Femur (tissue), 1 donor: ENCODE measurements around the gene CTBP2.
A peak's percentile ranks its signal among the peaks of the same experiment; 100 is the strongest.

Experiments
- DNase-seq: peaks from one replicate; pipeline ENCODE4 v3.0.0-alpha.2; 2017

The CTBP2 gene

GRCh38 chr10:125141860-125142484 is 18.4 kb downstream of the CTBP2 start:
- no peak for DNase-seq

DNA sequence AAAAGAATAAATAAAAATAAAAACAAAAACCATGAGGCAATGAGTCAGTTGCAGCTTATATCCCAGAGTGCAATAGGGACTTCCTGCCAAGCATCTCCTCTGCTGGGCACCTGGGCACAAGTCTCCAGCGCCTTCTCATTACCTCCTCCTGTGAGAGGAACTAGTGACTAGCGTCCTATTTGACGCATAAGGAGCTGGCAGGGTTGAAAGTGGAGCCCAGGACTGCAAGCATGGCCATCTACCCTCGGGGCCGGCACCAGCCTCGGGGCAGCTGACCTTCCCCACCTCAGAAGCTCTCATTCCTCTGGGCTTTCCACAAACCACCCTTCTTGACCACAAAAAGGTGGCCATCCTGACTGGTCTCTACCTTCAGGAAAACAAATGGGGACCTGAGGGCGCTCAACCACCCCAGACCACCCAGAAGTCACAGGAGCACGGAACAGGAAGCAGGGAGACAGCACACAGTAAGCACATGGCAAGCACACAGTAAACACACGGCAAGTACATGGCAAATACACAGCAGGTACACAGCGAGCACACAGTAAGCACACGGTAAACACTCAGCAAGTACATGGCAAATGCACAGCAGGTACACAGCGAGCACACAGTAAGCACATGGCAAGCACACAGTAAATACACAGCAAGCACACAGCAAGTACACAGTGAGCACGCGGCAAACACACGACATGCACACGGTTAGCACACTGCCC is 19.1 kb downstream of the CTBP2 start:
- no peak for DNase-seq

GRCh38 chr10:125140151-125140550 is 20.2 kb downstream of the CTBP2 start:
- DNase-seq = no peak

DNA sequence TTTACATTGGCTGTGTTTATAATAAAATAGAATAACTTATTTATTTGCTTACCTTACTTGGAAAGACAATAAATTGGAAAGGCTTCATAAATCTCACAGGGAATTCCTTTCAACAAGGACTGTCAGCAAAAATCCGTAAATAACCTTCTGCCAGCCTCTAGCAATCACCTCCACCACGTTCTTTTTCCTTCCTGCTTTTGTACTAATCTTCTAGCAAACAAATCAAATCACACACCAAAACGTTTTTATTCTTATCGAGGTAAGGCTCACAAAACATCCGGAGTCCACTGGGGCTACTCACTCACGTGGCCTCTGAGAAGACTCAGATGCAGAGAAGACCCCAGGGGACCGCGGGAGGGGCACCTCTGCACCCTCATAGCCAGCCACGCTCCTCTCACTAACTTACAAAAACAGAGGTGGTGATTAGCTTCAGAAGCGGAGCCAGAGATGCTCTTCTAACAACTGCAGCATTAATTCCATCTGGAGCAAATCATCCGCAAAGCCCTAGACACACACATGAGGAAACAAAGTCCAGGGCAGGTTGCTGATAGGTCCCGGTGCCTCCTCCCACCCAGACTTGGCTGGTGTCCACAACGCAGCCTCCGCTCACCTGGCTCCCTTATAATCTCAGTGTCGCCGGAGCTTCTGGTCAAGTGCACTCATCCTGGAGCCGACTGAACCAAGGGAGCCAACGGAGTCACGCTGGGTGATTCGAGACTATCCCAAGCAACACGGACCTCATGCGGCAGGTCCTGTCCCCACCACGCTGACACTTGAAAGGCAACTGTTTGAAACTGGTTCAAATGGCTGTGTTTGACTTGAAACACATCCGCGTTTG is 22.5 kb downstream of the CTBP2 start:
- DNase-seq = no peak

GRCh38 chr10:125136087-125136486 is 24.3 kb downstream of the CTBP2 start:
- no peak for DNase-seq

- DNase-seq = no peak
These were observed 24.7 kb downstream of the CTBP2 start for GRCh38 chr10:125135771-125136035.

DNA sequence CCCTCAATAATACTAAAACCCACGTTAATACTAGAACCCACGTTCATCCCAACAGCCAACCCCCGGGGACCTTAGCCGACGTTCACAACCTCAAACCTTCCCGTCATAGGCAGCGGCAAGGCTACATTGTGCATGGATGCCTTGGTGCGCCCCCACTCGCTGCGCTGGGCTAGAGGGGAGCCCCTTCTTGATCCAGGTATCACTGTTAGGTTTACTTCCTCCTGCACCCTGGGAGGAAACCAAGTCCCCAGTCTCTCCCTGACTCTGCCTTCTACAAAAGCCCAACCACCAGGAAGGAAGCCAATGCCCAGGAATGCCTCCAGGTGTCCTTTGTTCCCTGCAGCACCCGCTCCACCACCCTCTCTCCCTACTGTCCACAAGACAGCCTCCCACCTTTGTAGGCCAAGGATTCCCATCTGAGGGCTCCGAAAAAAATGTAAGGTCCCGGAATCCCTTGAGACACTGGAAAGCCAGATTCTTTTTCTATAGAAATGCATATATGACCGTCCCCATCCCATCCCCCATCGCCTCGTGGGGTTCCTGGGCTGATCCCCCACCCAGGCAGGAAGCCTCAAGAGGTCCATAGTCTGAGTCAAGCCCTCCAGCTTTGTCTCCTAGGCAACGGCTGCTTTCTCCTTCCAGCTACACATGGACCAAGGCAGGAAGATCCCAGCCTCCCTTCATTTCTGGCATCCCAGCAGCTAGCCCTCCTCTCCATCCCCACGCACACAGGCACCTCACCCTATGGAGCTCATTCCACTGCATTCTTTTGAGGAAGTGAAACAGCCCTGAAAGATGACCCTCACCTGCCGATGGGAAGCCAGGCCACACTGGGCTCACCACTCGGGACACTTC is 25.2 kb downstream of the CTBP2 start:
- no peak for DNase-seq

DNA sequence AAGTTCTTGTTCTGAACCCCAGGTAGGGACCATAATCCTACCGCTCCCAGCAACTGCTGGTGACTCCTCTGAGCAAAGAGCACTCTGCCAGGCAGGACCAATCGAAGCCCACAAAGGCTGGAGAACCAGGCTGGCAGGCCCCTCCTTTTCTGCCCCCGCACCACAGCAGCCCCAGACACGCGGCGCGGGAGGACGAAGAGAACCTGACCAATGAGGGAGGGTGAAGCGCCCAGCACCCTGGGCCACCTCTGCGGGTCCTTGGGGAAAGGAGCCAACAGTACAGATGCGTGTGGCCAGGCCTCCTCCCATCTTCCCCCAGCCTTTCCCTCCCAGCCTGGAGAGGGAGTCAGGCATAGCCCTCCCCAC is 25.9 kb downstream of the CTBP2 start:
- no peak for DNase-seq

- DNase-seq = no peak
These were observed 26.5 kb downstream of the CTBP2 start for GRCh38 chr10:125133696-125134482.

GRCh38 chr10:125132344-125132743 is 28.0 kb downstream of the CTBP2 start:
- DNase-seq = peak; percentile 64

- no peak for DNase-seq
These were observed 29.4 kb downstream of the CTBP2 start for GRCh38 chr10:125130916-125131315.

DNA sequence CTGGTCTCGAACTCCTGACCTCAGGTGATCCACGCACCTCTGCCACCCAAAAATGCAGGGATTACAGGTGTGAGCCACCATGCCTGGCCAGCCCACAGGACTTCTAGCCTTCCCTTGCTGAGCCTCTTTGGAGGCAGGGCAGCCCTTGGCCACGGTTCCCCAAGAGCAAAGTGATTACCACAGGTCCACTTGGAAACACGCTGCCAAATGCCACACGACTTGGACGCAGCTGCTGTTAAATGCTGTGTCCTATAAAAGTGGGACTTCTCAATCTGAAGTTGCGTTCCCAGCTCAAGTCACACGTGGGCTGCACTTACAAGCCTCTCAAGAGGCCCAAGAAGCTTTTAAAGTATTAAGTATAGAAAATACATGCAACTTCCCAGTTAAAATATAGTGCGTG is 30.1 kb downstream of the CTBP2 start:
- no peak for DNase-seq

DNA sequence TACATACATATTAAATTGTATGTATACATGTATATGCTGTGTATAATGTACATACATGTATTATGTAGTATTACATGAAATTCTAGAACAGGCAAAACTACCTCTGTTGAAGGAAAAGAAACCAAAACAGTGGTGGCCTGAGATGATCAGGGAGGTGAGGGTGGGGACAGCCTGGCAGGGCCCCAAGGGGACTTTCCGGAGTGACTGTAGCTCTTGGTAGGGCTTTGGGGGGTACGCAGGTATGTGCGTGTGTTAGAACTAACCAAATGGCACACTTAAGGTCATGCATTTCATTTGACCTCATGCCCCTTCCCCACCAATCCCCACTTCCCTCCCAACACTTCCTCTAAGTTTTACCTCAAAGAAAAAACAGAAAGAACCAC is 31.3 kb downstream of the CTBP2 start:
- DNase-seq = no peak

GRCh38 chr10:125128397-125129075 is 31.8 kb downstream of the CTBP2 start:
- no peak for DNase-seq

DNA sequence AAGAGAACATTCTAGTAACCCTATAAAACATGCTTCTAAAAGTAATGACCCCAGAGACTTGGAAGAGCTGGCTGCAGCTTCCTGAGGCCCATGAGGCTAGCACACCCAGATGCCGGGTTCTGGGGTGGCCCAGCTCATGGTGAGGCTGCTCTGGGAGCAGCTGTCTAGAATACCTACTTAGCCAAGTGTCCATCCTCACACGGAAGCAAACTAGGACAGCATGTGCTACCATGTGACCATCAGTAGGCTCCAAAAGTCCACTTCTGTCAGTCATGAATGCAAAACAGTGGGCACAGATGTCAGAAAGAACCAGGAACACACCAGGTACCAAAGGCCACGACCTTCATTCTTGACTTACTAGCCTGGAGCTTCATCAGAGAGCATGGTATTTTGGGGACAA is 32.4 kb downstream of the CTBP2 start:
- DNase-seq = no peak

DNA sequence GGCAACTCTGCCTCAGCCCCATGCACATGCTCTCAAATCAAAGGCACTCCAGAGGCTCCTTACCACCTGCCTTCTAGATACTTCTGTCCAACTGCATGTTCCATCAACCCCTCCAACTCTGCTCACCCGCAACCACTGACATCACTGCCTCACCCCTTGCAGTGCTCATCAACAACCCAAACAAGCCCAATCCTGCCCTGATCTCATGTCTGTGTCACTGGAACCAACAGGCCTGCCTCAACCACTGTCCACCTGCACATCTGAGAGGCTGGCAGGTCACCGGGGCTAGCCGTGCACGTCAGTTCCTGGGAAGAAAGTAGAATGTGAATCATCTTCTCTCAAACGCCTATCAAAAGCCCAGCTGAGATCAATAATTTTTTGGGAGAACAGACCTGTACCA is 33.3 kb downstream of the CTBP2 start:
- DNase-seq = no peak

DNA sequence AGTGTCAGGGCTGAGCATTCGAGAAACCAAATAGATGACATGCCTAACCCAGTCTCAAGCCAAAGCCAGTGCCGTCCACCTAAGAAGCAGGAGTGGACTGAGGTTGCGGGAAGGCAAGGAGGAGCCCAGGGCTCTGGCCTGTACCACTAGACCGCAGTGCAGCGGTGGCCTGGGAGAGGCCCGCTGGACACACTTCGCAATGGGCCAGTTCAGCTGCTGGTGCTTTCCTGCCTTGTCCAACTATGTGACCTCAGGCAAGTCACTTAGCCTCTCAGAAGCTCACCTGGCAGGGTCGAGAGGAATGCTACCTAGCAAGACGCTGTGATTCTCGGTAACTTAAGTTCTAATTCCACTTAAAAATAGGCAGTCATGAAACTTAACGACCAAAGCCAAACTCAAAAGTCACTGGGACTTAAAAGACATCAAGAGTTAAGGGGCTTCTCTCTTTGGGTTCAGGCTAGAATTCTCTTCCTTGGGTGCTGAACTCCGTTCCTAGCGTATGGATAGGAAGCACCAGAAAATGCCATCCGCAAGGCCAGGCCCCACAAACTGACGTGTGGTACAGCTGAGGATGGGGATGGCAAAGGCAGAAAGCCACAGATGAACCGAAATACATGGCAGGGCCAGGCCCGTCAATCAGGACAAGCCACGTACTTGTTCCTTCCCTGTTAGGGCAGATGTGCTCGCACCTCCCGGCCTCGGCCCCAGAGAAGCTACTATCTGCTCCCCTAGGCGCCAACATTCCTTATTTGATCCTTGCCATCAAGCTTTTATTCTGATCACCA is 34.2 kb downstream of the CTBP2 start:
- no peak for DNase-seq

DNA sequence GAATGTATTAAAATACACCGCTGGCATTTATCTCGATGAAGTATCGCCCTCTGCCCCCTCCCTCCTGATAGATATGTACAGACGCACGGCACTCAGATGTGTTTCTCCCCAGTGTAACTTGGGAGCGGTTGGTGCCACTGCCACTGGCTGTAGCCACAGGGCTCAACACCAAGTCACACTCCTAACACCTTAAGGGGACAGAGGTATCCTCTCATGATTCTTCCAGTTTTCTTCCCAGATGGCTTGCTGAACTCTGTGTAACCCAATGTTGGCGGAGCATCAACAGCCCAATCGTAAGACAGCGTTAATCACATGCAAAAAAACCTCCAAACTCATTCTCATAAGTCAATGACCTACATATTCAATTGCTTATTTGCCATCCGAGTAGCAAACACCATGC is 35.5 kb downstream of the CTBP2 start:
- no peak for DNase-seq

GRCh38 chr10:125124115-125124487 is 36.3 kb downstream of the CTBP2 start:
- DNase-seq = no peak

DNA sequence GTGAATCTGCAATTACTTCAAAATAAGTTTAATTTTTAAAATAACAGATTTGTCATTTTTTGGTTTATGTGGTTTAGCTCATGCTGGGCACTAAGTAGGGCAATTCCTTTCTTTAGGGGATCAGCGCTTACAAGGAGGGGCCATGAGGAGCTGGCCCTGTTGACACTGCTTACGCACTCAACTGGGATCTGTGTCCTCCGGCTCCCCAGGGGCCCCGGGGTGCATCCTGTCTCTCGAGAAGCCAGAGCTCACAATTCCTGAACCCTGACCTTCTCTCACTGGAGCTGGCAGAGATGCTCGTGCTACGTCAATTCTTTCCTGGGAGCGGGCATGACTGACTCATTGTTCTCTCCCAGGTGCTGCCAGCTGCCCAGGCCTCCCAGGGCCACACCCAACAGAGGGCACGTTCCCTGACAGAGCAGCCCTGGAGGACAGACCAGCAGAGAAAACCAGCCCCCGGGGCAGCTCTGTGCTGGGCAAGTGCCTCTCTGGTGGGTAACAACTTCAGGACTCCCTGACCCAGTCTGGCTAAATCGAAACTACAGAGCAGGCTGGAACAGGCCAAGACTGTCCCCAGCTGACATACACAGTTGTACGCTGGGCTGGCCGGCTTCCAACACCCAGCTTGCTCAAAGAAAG is 36.8 kb downstream of the CTBP2 start:
- DNase-seq = peak; percentile 75

- DNase-seq = no peak
These were observed 37.8 kb downstream of the CTBP2 start for GRCh38 chr10:125122566-125122965.
